Body of pancreas (tissue), 4 donors: ENCODE measurements around the gene SLC41A3. TPM values are rescaled to one million over a fixed set of nuclear protein-coding genes. Genes with fewer than 3 reads are reported as not detected.
"Not testable (repeated sequence)": the region's sequence is repeated elsewhere in the genome, so short reads cannot be mapped to it uniquely, and the experiment has no call there.

ENCODE experiments used
- ATAC-seq: fragments of 150-250 bp; one replicate; pipeline ENCODE4 v1.9.1; 2016
- DNase-seq, 4 donors: peaks; one replicate each; pipeline ENCODE4 v3.0.0-alpha.2; 2019
- H3K27ac ChIP-seq, 4 donors: fragments of 200-600 bp; sonication (generic); 1 replicate in 3 of 4; 2 replicates in 1 of 4; pipeline versions ENCODE4 v1.5.1 to v1.6.1; 2016 to 2019; ENCODE audit warnings: mild to moderate bottlenecking in 1 of 4, mixed read lengths in 1 of 4, moderate library complexity in 1 of 4
- H3K27me3 ChIP-seq, 2 donors: fragments of 200-600 bp; sonication (generic); one replicate each; pipeline ENCODE4 v1.6.0; 2016; ENCODE audit warnings: mild to moderate bottlenecking in 1 of 2
- H3K36me3 ChIP-seq, 2 donors: fragments of 200-600 bp; sonication (generic); replicated peaks in 1 of 2; 2 replicates each; pipeline ENCODE4 v1.5.1; 2016; ENCODE audit warnings: low read depth in 2 of 2; ENCODE audit not compliant: insufficient read depth in 1 of 2
- H3K4me1 ChIP-seq: fragments of 200-600 bp; sonication (generic); one replicate; pipeline ENCODE4 v1.6.0; 2016
- H3K4me3 ChIP-seq, 2 donors: fragments of 200-600 bp; sonication (generic); 1 replicate in 1 of 2; 2 replicates in 1 of 2; pipeline ENCODE4 v1.5.1; 2016 to 2019
- H3K9me3 ChIP-seq, 3 donors: fragments of 200-600 bp; sonication (generic); 1 replicate in 2 of 3; 2 replicates in 1 of 3; pipeline ENCODE4 v1.5.1; 2016
- POLR2A ChIP-seq, 3 donors: fragments of 450-650 bp; IDR thresholded peaks; one replicate each; pipeline ENCODE4 v1.6.1; 2016; ENCODE audit warnings: antibody characterized with exemption in 3 of 3, mild to moderate bottlenecking in 2 of 3
- WGBS, 2 donors: methylation state at CpG; one replicate each; pipeline ENCODE4 v1.1.5; 2017; 5-methylcytosine and 5-hydroxymethylcytosine counted together
- intact Hi-C: fragments of 100-400 bp; cut with DNase I; formaldehyde crosslinking; loops from one replicate; pipeline ENCODE4 v1.15.1; 2023
- total RNA-seq, 2 donors: library from RNA; depleted of rRNA; stranded (reverse); fragments of >200 nt; gene quantifications; one replicate each; pipeline ENCODE4 v1.1.0, GENCODE V29; 2016
- TF ChIP-seq, protein P1 (sequence below), 7 experiments: fragments of 450-650 bp in 4 of 7; fragments of 200-600 bp in 3 of 7; sonication (generic) in 3 of 7; IDR thresholded peaks; one replicate each; pipeline ENCODE4 v1.5.1; 2016 to 2019; ENCODE audit warnings: antibody characterized with exemption in 7 of 7

The SLC41A3 gene
- total RNA-seq, 2 donors from 2014 or later, result 27.4 to 41.0 TPM

DNA sequence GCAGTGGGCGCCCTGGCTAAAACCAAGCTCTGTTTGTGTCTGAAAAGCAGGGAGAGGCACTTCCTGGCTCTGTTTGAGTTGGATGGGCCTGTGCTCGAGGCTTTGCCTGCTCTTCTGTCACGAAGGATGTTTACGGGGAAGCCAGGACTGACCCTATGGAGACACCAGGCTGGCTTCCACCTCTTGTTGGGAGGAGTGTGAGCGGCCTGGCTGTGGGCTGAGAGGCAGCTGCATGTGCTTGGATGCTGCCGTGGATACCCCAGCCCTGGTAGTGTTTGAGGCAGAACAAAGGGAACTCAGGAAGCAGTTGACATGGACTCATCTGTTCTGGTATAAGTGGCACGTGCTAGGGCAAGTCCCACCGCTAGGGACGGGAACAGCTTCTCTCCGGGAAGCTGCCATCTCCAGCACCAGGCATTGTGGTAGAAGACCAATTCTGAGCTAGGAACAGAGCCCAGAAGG, 17.6 kb upstream of the SLC41A3 start:
- intact Hi-C loops, result no loop called here

DNA sequence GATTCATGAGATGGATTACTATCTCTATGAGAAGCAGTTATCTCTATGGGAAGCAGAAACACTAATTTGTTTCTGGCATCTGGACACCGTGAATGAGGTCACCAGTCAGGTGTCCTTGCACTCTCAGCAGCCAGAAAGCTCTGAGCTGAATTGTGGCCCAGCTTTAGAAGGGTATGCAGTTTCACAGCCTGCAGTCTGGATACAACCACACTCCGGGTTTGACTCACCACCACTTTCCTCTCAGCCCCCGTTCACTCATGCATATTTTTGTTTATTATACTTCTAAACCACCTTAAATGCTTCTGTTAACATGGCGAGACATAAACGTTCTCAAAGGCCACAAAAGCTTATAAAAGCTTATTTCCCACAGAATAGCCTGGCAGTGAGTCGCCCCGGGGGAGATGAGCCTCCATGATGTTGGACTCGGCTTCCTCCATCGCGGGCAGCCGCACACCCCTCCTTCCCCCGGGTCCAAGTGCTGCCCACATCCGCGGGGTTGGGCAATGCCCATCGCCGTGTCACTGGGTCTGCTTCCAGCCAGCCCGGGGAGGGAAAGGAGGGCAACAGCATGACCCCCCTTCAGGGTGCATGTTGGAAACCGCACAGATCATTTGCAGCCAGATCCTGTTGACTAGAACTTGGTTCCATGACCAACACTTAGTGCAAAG, 16.8 kb upstream of the SLC41A3 start:
- Histone ChIP-seq H3K27ac (no peak overlapping the region), H3K9me3 (peaks cover 0 to 14% (median 0%) of the 10 kb centered on the region in 3 donors), H3K36me3 (peaks cover 0 to 3% of the 10 kb centered on the region in 2 donors), H3K27me3 (no peaks in the 10 kb centered on the region), H3K4me1 (no peaks in the 10 kb centered on the region), H3K4me3 (no peak overlapping the region)
- WGBS, 2 donors, result 75 to 87% methylated on average over 11 to 18 of the region's 18 CpGs
- ATAC-seq, result no peak
- intact Hi-C loops, result no loop called here
- TF ChIP-seq, protein P1, sequence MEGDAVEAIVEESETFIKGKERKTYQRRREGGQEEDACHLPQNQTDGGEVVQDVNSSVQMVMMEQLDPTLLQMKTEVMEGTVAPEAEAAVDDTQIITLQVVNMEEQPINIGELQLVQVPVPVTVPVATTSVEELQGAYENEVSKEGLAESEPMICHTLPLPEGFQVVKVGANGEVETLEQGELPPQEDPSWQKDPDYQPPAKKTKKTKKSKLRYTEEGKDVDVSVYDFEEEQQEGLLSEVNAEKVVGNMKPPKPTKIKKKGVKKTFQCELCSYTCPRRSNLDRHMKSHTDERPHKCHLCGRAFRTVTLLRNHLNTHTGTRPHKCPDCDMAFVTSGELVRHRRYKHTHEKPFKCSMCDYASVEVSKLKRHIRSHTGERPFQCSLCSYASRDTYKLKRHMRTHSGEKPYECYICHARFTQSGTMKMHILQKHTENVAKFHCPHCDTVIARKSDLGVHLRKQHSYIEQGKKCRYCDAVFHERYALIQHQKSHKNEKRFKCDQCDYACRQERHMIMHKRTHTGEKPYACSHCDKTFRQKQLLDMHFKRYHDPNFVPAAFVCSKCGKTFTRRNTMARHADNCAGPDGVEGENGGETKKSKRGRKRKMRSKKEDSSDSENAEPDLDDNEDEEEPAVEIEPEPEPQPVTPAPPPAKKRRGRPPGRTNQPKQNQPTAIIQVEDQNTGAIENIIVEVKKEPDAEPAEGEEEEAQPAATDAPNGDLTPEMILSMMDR (IDR thresholded peaks at IDR 0.05), result no peak
- no peak for TF ChIP-seq POLR2A (IDR thresholded peaks at IDR 0.05)
- DNase-seq, result no peak

More for the DNA sequence above, 17.6 kb upstream of the SLC41A3 start:
- WGBS, 2 donors, result 81 to 84% methylated on average over 10 of the region's 10 CpGs
- DNase-seq (no peak), ATAC-seq (no peak)
- Histone ChIP-seq H3K36me3 (peaks cover 0 to 3% of the 10 kb centered on the region in 2 donors), H3K4me3 (no peak overlapping the region), H3K27ac (no peak overlapping the region), H3K9me3 (peaks cover 0 to 7% (median 0%) of the 10 kb centered on the region in 3 donors), H3K27me3 (no peaks in the 10 kb centered on the region), H3K4me1 (no peaks in the 10 kb centered on the region)
- TF ChIP-seq POLR2A (IDR thresholded peaks at IDR 0.05), result no peak
- TF ChIP-seq, protein P1 (IDR thresholded peaks at IDR 0.05), result no peak

DNA sequence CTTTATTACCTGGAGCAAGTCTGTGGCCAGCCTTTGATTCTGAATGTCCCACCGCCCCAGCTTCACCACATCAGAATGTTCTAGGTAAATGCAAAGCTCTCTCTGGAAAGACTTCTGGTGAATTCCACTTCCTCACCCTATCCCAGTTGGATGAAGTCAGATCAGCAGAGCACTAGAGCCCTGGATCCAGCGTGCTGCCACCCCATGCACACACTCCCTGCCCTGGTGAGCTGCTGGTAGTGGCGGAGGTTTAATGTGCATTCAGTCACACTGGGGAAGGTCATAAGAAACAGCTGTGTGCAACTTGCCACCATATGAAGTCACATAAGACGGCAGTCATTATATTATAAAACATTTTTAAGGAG, 16.3 kb upstream of the SLC41A3 start:
- ATAC-seq, result no peak
- intact Hi-C loops, result no loop called here

DNA sequence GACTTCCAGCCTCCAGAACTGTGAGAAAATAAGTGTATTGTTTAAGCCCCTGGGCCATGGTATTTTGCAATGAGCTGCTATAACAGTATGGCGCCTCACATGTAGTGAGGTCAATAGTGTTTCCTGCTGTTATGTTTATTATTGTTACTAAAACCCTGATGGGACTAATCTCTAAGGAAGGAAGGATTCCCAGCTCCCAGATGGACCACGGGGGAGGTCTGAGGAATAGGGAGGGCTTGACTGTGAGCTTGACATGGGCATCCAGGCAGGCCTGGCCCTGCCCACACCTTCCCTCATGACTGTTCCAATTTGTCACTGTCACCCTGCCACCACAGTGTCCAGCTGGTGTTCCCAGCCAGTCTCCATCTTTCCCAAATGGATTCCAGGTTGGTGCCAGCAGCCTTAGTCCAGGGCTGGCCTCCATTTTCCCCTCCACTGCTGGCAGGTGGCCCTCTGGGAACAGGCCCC, 14.5 kb upstream of the SLC41A3 start:
- TF ChIP-seq POLR2A (IDR thresholded peaks at IDR 0.05), result no peak
- TF ChIP-seq, protein P1 (IDR thresholded peaks at IDR 0.05), result no peak
- intact Hi-C loops, result no loop called here
- H3K4me1 ChIP-seq, result no peaks in the 10 kb centered on the region
- peaks cover 0 to under 1% of the 10 kb centered on the region in 2 donors for H3K36me3 ChIP-seq
- H3K9me3 ChIP-seq, result peaks cover 0 to 14% (median 0%) of the 10 kb centered on the region in 3 donors
- DNase-seq, result no peak
- no peak overlapping the region for H3K4me3 ChIP-seq
- 88 to 90% methylated on average over 2 of the region's 2 CpGs for WGBS, 2 donors
- H3K27ac ChIP-seq, result no peak overlapping the region
- ATAC-seq, result no peak
- H3K27me3 ChIP-seq, result no peaks in the 10 kb centered on the region

More for the DNA sequence above, 16.3 kb upstream of the SLC41A3 start:
- Histone ChIP-seq H3K9me3 (peaks cover 0 to 14% (median 0%) of the 10 kb centered on the region in 3 donors), H3K4me1 (no peaks in the 10 kb centered on the region), H3K27me3 (no peaks in the 10 kb centered on the region), H3K36me3 (peaks cover 0 to 3% of the 10 kb centered on the region in 2 donors), H3K4me3 (no peak overlapping the region), H3K27ac (no peak overlapping the region)
- DNase-seq, result no peak
- 91 to 95% methylated on average over 4 of the region's 4 CpGs for WGBS, 2 donors
- TF ChIP-seq, protein P1 (IDR thresholded peaks at IDR 0.05), result no peak
- TF ChIP-seq POLR2A (IDR thresholded peaks at IDR 0.05), result no peak

DNA sequence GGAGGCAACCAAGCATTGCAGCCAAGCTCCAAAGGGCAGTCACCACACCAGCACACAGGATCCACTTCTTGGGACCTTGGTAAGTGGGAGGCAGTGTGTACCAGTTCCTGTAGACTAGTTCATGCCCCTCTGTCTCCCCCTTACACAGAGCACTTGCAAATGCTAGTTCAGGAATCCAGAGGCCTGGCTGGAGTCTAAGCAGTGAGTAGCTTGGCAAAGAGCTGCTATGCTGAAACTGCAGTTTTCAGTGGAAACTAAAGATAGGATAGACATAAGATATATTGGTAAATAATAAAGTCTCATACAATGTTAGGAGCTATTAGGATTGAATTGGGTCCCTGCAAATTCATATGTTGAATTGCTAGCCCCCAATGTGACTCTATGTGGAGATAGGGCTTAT, 13.9 kb upstream of the SLC41A3 start:
- TF ChIP-seq, protein P1 (IDR thresholded peaks at IDR 0.05), result no peak
- TF ChIP-seq POLR2A (IDR thresholded peaks at IDR 0.05), result no peak
- H3K36me3 ChIP-seq, result no peaks in the 10 kb centered on the region
- H3K4me3 ChIP-seq, result no peak overlapping the region
- no peak for DNase-seq
- H3K4me1 ChIP-seq, result no peaks in the 10 kb centered on the region
- intact Hi-C loops, result no loop called here
- H3K27ac ChIP-seq, result no peak overlapping the region
- ATAC-seq, result no peak
- H3K27me3 ChIP-seq, result no peaks in the 10 kb centered on the region
- H3K9me3 ChIP-seq, result peaks cover 0 to 14% (median 0%) of the 10 kb centered on the region in 3 donors

DNA sequence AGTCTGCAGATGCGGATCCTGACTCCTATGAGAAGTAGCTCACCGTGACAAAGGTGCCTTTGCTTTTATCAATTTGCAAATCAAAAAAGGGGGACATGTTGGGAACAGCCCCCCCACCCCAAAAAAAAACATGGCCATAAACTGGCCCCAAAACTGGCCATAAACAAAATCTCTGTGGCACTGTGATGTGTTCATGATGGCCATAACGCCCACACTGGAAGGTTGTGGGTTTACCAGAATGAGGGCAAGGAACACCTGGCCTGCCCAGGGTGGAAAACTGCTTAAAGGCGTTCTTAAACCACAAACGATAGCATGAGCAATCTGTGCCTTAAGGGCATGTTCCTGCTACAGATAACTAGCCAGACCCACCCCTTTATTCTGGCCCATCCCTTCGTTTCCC, 12.3 kb upstream of the SLC41A3 start:
- H3K4me1 ChIP-seq, H3K36me3 ChIP-seq, intact Hi-C loops, H3K27me3 ChIP-seq, DNase-seq, H3K27ac ChIP-seq, H3K4me3 ChIP-seq, ATAC-seq: not testable (repeated sequence)
- 70 to 74% methylated on average over 6 of the region's 6 CpGs for WGBS, 2 donors
- H3K9me3 ChIP-seq, result peaks cover 0 to 14% (median 0%) of the 10 kb centered on the region in 3 donors

DNA sequence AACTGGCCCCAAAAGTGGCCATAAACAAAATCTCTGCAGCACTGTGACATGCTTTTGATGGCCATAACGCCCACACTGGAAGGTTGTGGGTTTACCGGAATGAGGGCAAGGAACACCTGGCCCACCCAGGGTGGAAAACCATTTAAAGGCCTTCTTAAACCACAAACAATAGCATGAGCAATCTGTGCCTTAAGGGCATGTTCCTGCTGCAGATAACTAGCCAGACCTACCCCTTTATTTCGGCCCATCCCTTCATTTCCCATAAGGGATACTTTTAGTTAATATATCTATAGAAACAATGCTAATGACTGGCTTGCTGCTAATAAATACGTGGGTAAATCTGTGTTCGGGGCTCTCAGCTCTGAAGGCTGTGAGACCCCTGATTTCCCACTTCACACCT, 8.2 kb upstream of the SLC41A3 start:
- intact Hi-C loops, H3K36me3 ChIP-seq, H3K4me1 ChIP-seq, H3K27ac ChIP-seq, DNase-seq, H3K4me3 ChIP-seq, ATAC-seq, H3K27me3 ChIP-seq: not testable (repeated sequence)
- 92 to 93% methylated on average over 5 of the region's 5 CpGs for WGBS, 2 donors
- peaks cover 0 to 12% (median 0%) of the 10 kb centered on the region in 3 donors for H3K9me3 ChIP-seq
